HG03469 (cell line): ENCODE measurements around the gene ZSCAN4.
A peak's percentile ranks its signal among the peaks of the same experiment; 100 is the strongest.

Experiments
- ATAC-seq: cut with Tn5 transposase; IDR thresholded peaks from one replicate; pipeline ENCODE4 v1.9.1; 2021; ENCODE audit warnings: mild to moderate bottlenecking, moderate library complexity, moderate number of reproducible peaks; ENCODE audit not compliant: unreplicated experiment

ZSCAN4 gene

GRCh38 chr19:57668635-57669034 lies at the start of gene ZSCAN4:
ZSCAN4 (plus strand) TSS chr19:57668935; CDS start chr19:57676146, 7,211 bp downstream.
- ATAC-seq: no peak

GRCh38 chr19:57620673-57621348 lies 47.9 kb upstream of the ZSCAN4 start:
- ATAC-seq: no peak

GRCh38 chr19:57623091-57623490 lies 45.6 kb upstream of the ZSCAN4 start:
- no peak for ATAC-seq

- ATAC-seq: peak; percentile 90
Observed at GRCh38 chr19:57632987-57633831, 35.5 kb upstream of the ZSCAN4 start, which contains the start of gene ZNF211. ZNF211 (plus strand) TSS chr19:57633168; CDS start chr19:57633347, 179 bp downstream.

GRCh38 chr19:57633832-57634131 lies 35.0 kb upstream of the ZSCAN4 start:
- no peak for ATAC-seq

GRCh38 chr19:57637379-57637778 lies 31.4 kb upstream of the ZSCAN4 start:
- ATAC-seq: no peak

- ATAC-seq: no peak
Observed at GRCh38 chr19:57641715-57642234, 27.0 kb upstream of the ZSCAN4 start.

- ATAC-seq: no peak
Observed at GRCh38 chr19:57642396-57643046, 26.2 kb upstream of the ZSCAN4 start.

GRCh38 chr19:57643734-57644133 lies 25.0 kb upstream of the ZSCAN4 start:
- no peak for ATAC-seq

- ATAC-seq: no peak
Observed at GRCh38 chr19:57648331-57649003, 20.3 kb upstream of the ZSCAN4 start.

- ATAC-seq: no peak
Observed at GRCh38 chr19:57651654-57651996, 17.1 kb upstream of the ZSCAN4 start.

- ATAC-seq: no peak
Observed at GRCh38 chr19:57653689-57654088, 15.0 kb upstream of the ZSCAN4 start.

GRCh38 chr19:57655443-57655842 lies 13.3 kb upstream of the ZSCAN4 start:
- ATAC-seq: no peak

GRCh38 chr19:57656346-57656745 lies 12.4 kb upstream of the ZSCAN4 start:
- ATAC-seq: no peak

GRCh38 chr19:57664269-57665127 lies 4.2 kb upstream of the ZSCAN4 start:
- no peak for ATAC-seq

- no peak for ATAC-seq
Observed at GRCh38 chr19:57665261-57665806, 3.4 kb upstream of the ZSCAN4 start.

- ATAC-seq: no peak
Observed at GRCh38 chr19:57667228-57667627, 1.5 kb upstream of the ZSCAN4 start.

GRCh38 chr19:57671124-57671895 lies 2.6 kb downstream of the ZSCAN4 start:
- ATAC-seq: no peak

- ATAC-seq: no peak
Observed at GRCh38 chr19:57672466-57672865, 3.7 kb downstream of the ZSCAN4 start.
